HFFc6 (cell line): ENCODE results near the gene SEC14L2. TPM values are rescaled to one million over a fixed set of nuclear protein-coding genes. Genes with fewer than 3 reads are reported as not detected.

ENCODE experiments used
- DNase-seq: peaks from one replicate; pipeline ENCODE4 v3.0.0-alpha.2; 2018
- H3K27ac Mint-ChIP-seq: 2 replicates; pipeline ENCODE4 v1.8.0; 2020; ENCODE audit warnings: mild to moderate bottlenecking, mixed read lengths
- H3K27me3 Mint-ChIP-seq: 2 replicates; pipeline ENCODE4 v1.8.0; 2021; ENCODE audit warnings: mild to moderate bottlenecking, moderate library complexity, mixed read lengths; ENCODE audit not compliant: insufficient read depth
- H3K36me3 Mint-ChIP-seq: 2 replicates; pipeline ENCODE4 v1.8.0; 2021; ENCODE audit warnings: low read depth, mixed read lengths
- H3K4me1 Mint-ChIP-seq: 2 replicates; pipeline ENCODE4 v1.8.0; 2020; ENCODE audit warnings: low read depth, mixed read lengths
- H3K4me3 Mint-ChIP-seq: 2 replicates; pipeline ENCODE4 v1.8.0; 2020; ENCODE audit warnings: mild to moderate bottlenecking, moderate library complexity, mixed read lengths
- H3K9me3 Mint-ChIP-seq: 2 replicates; pipeline ENCODE4 v1.8.0; 2020; ENCODE audit warnings: mild to moderate bottlenecking, mixed read lengths
- total RNA-seq, 6 experiments: library from RNA; stranded (reverse); fragmentation: NEBNext Ultra II Directional; extraction: Animal tissue kit (Norgen Biotek cat#: 25700); gene quantifications; 2 replicates in 1 of 6; 3 replicates in 5 of 6; pipeline ENCODE4 v1.2.3, GENCODE V29; 2021
- TF ChIP-seq, protein P1 (sequence below): fragments of 200-600 bp; sonication (generic); IDR thresholded peaks from 2 replicates; pipeline ENCODE4 v1.5.0; 2021; ENCODE audit warnings: antibody characterized with exemption, mild to moderate bottlenecking

The SEC14L2 gene
- total RNA-seq, 6 experiments from 2014 or later = 18.4 to 24.0 (median 22.8) TPM

DNA sequence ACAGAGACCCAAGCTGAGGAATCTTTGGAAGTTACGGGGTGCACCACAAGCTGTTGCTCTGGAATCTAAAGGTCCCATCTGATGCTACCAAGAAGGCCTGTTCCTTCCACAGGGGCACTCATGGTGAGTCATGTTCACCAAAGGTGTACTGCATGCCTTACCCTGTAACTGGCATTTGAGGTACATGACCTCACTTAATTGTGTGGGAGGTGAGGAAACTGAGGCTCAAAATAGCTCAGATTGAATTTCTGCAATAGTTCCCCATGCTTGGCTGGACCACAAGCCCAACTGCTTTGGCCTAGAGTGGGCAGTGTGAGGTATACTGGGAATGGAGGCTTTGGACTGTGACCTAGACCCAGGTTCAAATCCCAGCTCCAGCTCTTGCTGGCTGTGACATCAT lies 37.0 kb downstream of the SEC14L2 start:
- Mint-ChIP-seq H3K9me3 (no peaks in the 10 kb centered on the region), H3K27me3 (0 out of 2 replicates have a peak, but pooled peaks cover 2% of the 10 kb centered on the region), H3K4me1 (peaks cover 7% of the 10 kb centered on the region), H3K27ac (no peak overlapping the region), H3K4me3 (no peak overlapping the region), H3K36me3 (no peaks in the 10 kb centered on the region; the same call in 1 of the 2 replicates)
- no peak for DNase-seq
- TF ChIP-seq, protein P1, sequence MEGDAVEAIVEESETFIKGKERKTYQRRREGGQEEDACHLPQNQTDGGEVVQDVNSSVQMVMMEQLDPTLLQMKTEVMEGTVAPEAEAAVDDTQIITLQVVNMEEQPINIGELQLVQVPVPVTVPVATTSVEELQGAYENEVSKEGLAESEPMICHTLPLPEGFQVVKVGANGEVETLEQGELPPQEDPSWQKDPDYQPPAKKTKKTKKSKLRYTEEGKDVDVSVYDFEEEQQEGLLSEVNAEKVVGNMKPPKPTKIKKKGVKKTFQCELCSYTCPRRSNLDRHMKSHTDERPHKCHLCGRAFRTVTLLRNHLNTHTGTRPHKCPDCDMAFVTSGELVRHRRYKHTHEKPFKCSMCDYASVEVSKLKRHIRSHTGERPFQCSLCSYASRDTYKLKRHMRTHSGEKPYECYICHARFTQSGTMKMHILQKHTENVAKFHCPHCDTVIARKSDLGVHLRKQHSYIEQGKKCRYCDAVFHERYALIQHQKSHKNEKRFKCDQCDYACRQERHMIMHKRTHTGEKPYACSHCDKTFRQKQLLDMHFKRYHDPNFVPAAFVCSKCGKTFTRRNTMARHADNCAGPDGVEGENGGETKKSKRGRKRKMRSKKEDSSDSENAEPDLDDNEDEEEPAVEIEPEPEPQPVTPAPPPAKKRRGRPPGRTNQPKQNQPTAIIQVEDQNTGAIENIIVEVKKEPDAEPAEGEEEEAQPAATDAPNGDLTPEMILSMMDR = no peak

DNA sequence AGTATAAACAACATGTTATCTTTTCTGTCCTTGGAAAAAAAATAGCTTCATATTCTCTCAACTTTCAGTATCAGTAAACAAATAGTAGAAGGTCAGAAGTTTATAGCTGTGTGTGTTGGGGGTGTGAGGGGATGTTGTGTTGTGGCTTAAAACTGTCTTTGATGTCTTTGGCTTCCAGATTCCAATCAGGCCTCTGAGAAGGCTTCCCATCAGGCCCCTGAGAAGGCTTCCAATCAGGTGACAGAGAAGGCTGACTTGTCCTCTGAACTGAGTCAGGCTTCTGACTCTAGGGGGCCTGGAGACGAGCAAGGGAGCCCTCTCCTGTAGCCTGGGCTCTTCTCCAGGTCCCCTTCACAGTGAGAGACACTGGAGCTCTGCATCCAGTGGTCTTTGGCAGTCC lies 38.0 kb downstream of the SEC14L2 start:
- Mint-ChIP-seq H3K36me3 (no peaks in the 10 kb centered on the region; the same call in 1 of the 2 replicates), H3K4me3 (no peak overlapping the region), H3K27me3 (peaks cover 4% of the 10 kb centered on the region; the same call in 1 of the 2 replicates), H3K9me3 (no peaks in the 10 kb centered on the region), H3K4me1 (peaks cover 7% of the 10 kb centered on the region), H3K27ac (no peak overlapping the region)
- TF ChIP-seq, protein P1 = no peak
- no peak for DNase-seq

DNA sequence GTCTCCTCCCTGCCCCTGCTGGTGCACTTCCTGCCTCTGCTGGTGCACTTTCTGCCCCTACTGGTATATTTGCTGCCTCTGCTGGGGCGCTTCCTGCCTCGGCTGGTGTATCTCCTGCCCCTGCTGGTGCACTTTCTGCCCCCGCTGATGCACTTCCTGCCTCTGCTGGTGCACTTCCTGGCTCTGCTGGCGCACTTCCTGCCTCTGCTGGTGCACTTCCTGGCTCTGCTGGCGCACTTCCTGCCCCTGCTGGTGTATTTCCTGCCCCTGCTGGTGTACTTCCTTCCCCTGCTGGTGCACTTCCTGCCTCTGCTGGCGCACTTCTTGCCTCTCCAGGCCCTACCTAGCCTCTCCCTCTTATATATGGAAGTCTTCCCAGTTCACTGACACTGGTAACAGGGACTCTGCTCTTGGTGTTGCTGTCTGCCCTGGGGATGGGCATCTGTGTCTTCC lies 38.9 kb downstream of the SEC14L2 start:
- Mint-ChIP-seq H3K36me3 (no peaks in the 10 kb centered on the region; the same call in 1 of the 2 replicates), H3K9me3 (no peaks in the 10 kb centered on the region), H3K27me3 (peaks cover 11% of the 10 kb centered on the region; the same call in 1 of the 2 replicates), H3K4me1 (peaks cover 7% of the 10 kb centered on the region), H3K27ac (no peak overlapping the region), H3K4me3 (no peak overlapping the region)
- TF ChIP-seq, protein P1 = no peak; the same call in 1 of the 2 replicates
- no peak for DNase-seq

DNA sequence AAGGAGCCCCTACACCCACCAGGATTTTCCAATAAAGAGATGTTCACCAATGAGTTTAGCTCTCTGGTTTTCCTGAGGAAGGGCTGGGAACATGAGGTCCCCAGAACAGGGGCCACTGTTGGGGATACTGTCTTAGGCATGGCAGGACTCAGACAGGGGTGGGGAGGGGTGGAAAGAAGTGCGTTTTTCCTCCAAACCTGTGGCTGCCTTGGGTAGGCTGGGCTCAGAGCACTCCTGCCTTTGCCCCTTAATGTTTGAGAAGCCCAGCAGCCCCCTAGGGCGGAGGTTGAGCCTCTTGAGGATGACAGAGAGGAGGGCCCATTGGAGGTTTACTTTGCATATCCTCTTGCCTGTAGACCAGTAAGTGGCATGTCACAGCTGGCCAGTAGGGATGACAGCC lies 39.4 kb downstream of the SEC14L2 start:
- H3K4me1 Mint-ChIP-seq = peaks cover 11% of the 10 kb centered on the region
- TF ChIP-seq, protein P1 = no peak
- H3K27me3 Mint-ChIP-seq = peaks cover 13% of the 10 kb centered on the region; the same call in 1 of the 2 replicates
- H3K9me3 Mint-ChIP-seq = no peaks in the 10 kb centered on the region
- no peak overlapping the region for H3K27ac Mint-ChIP-seq
- H3K4me3 Mint-ChIP-seq = no peak overlapping the region
- no peaks in the 10 kb centered on the region; the same call in 1 of the 2 replicates for H3K36me3 Mint-ChIP-seq
- DNase-seq = no peak

DNA sequence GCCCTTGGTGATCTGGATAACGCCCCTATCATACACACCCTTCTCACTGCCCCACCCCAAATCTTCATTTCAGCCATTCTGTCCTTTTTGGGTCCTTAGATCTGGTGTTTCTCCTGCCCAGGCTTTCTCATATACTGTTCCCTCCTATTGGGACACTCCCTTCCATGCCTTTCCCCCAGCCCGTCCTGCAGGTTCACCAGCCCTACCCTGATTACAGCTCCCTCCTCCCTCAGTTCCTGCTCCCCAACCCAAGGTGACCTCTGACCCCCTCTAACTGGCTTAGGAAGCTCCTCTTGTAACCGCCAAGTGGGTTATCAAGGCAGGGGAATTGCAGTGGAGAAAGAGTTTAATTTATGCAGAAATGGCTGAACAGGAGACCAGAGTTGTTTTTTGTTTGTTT lies 41.7 kb downstream of the SEC14L2 start:
- TF ChIP-seq, protein P1 = no peak
- Mint-ChIP-seq H3K27ac (no peak overlapping the region), H3K27me3 (peaks cover 13% of the 10 kb centered on the region; the same call in 1 of the 2 replicates)

More for the DNA sequence above, 41.7 kb downstream of the SEC14L2 start:
- no peaks in the 10 kb centered on the region for H3K9me3 Mint-ChIP-seq
- no peak overlapping the region for H3K4me3 Mint-ChIP-seq
- H3K36me3 Mint-ChIP-seq = no peaks in the 10 kb centered on the region; the same call in 1 of the 2 replicates
- H3K4me1 Mint-ChIP-seq = peaks cover 29% of the 10 kb centered on the region
- DNase-seq = no peak
